Mesenchymal stem cell (in vitro differentiated cells and primary cell): ENCODE measurements around the gene PIR.

Source experiments
- DNase-seq: peaks from one replicate; pipeline ENCODE4 v3.0.0-alpha.2; 2013
- H2AFZ ChIP-seq: one replicate; pipeline ENCODE4 v1.6.1; 2013; ENCODE audit warnings: low read depth, mild to moderate bottlenecking, control low read depth, inconsistent platforms, low read length, moderate library complexity
- H2AK5ac ChIP-seq: 2 replicates; pipeline ENCODE4 v1.6.1; 2013; ENCODE audit warnings: low read length, moderate library complexity, mild to moderate bottlenecking, inconsistent platforms; ENCODE audit not compliant: severe bottlenecking
- H2BK120ac ChIP-seq: one replicate; pipeline ENCODE4 v1.6.1; 2013; ENCODE audit warnings: low read depth, mild to moderate bottlenecking, inconsistent platforms, low read length, moderate library complexity
- H2BK12ac ChIP-seq, 2 experiments: one replicate each; pipeline ENCODE4 v1.6.1; 2013; ENCODE audit warnings: inconsistent platforms in 2 of 2, low read length in 2 of 2, mild to moderate bottlenecking in 2 of 2, moderate library complexity in 2 of 2, control low read depth in 1 of 2
- H2BK15ac ChIP-seq: one replicate; pipeline ENCODE4 v1.6.1; 2013; ENCODE audit warnings: mild to moderate bottlenecking, low read depth, inconsistent platforms; ENCODE audit not compliant: poor library complexity, severe bottlenecking
- H2BK5ac ChIP-seq: 2 replicates; pipeline ENCODE4 v1.6.1; 2013; ENCODE audit warnings: low read depth, mild to moderate bottlenecking, low read length, control low read depth, inconsistent platforms; ENCODE audit not compliant: poor library complexity, severe bottlenecking
- H3K14ac ChIP-seq, 2 experiments: one replicate each; pipeline ENCODE4 v1.6.1; 2013; ENCODE audit warnings: inconsistent platforms in 2 of 2, low read length in 2 of 2, control low read depth in 1 of 2, mild to moderate bottlenecking in 1 of 2, moderate library complexity in 1 of 2
- H3K18ac ChIP-seq, 2 experiments: one replicate each; pipeline ENCODE4 v1.6.1; 2013; ENCODE audit warnings: inconsistent platforms in 2 of 2, low read length in 2 of 2, control low read depth in 1 of 2, low read depth in 1 of 2, mild to moderate bottlenecking in 1 of 2
- H3K23ac ChIP-seq, 2 experiments: one replicate each; pipeline ENCODE4 v1.6.1; 2013; ENCODE audit warnings: inconsistent platforms in 2 of 2, low read length in 2 of 2, mild to moderate bottlenecking in 2 of 2, moderate library complexity in 2 of 2, control low read depth in 1 of 2
- H3K27ac ChIP-seq: 2 replicates; pipeline ENCODE4 v1.5.1; 2013; ENCODE audit warnings: mild to moderate bottlenecking, moderate library complexity, low read length, control low read depth, inconsistent platforms; ENCODE audit not compliant: poor library complexity, severe bottlenecking
- H3K27me3 ChIP-seq, 2 experiments: 2 replicates each; pipeline versions ENCODE4 v1.6.1 to v1.7.0; 2013; ENCODE audit warnings: low read length in 2 of 2, mild to moderate bottlenecking in 2 of 2, moderate library complexity in 2 of 2, control low read depth in 1 of 2, inconsistent platforms in 1 of 2; ENCODE audit not compliant: control insufficient read depth in 1 of 2, insufficient read depth in 1 of 2
- H3K36me3 ChIP-seq, 2 experiments: 2 replicates each; pipeline versions ENCODE4 v1.6.1 to v1.7.0; 2013; ENCODE audit warnings: low read length in 2 of 2, control low read depth in 1 of 2, inconsistent platforms in 1 of 2, low read depth in 1 of 2, mild to moderate bottlenecking in 1 of 2; ENCODE audit not compliant: insufficient read depth in 2 of 2, control insufficient read depth in 1 of 2
- H3K4ac ChIP-seq, 2 experiments: one replicate each; pipeline ENCODE4 v1.6.1; 2013; ENCODE audit warnings: inconsistent platforms in 2 of 2, low read length in 2 of 2, mild to moderate bottlenecking in 2 of 2, moderate library complexity in 2 of 2, control low read depth in 1 of 2, low read depth in 1 of 2
- H3K4me1 ChIP-seq: 2 replicates; pipeline ENCODE4 v1.6.1; 2013; ENCODE audit warnings: low read depth, low read length, control low read depth; ENCODE audit not compliant: control insufficient read depth, insufficient read depth
- H3K4me2 ChIP-seq: 2 replicates; pipeline ENCODE4 v1.6.1; 2013; ENCODE audit warnings: low read length, mild to moderate bottlenecking, inconsistent platforms; ENCODE audit not compliant: poor library complexity, severe bottlenecking
- H3K4me3 ChIP-seq, 2 experiments: 2 replicates each; pipeline versions ENCODE4 v1.5.1 to v1.7.0; 2013; ENCODE audit warnings: low read length in 2 of 2, mild to moderate bottlenecking in 2 of 2, control low read depth in 1 of 2, low read depth in 1 of 2; ENCODE audit not compliant: insufficient read depth in 1 of 2
- H3K79me1 ChIP-seq: replicated peaks from 2 replicates; pipeline ENCODE4 v1.6.1; 2013; ENCODE audit warnings: mild to moderate bottlenecking, control low read depth, low read length, inconsistent platforms; ENCODE audit not compliant: poor library complexity, severe bottlenecking
- H3K9ac ChIP-seq: 2 replicates; pipeline ENCODE4 v1.7.0; 2013; ENCODE audit warnings: mild to moderate bottlenecking, low read length, moderate library complexity
- H3K9me3 ChIP-seq: 2 replicates; pipeline ENCODE4 v1.7.0; 2013; ENCODE audit warnings: mild to moderate bottlenecking, low read length; ENCODE audit not compliant: control insufficient read depth
- H4K8ac ChIP-seq: one replicate; pipeline ENCODE4 v1.6.1; 2013; ENCODE audit warnings: inconsistent platforms, mild to moderate bottlenecking, low read length, moderate library complexity
- H4K91ac ChIP-seq: one replicate; pipeline ENCODE4 v1.6.1; 2013; ENCODE audit warnings: mild to moderate bottlenecking, low read length, inconsistent platforms
- WGBS: methylation state at CpG from one replicate; pipeline ENCODE4 v1.1.7; 2013; ENCODE audit warnings: mixed read lengths; 5-methylcytosine and 5-hydroxymethylcytosine counted together

PIR gene

GRCh38 chrX:15496824-15497223 is 3.7 kb upstream of the PIR start:
- no peak overlapping the region for H2BK12ac ChIP-seq
- WGBS: 17% methylated on average over 1 of the region's 4 CpGs
- H2BK15ac ChIP-seq: no peak overlapping the region
- peaks cover 0 to 28% of the 10 kb centered on the region in 2 experiments for H3K27me3 ChIP-seq
- no peaks in the 10 kb centered on the region for H3K9me3 ChIP-seq
- DNase-seq: no peak
- H3K4ac ChIP-seq: no peak overlapping the region
- no peak overlapping the region for H3K14ac ChIP-seq
- H4K91ac ChIP-seq: no peak overlapping the region
- H3K4me3 ChIP-seq: no peak overlapping the region
- H2BK5ac ChIP-seq: no peak overlapping the region
- H3K4me2 ChIP-seq: no peak overlapping the region
- H3K27ac ChIP-seq: no peak overlapping the region
- no peak overlapping the region for H3K23ac ChIP-seq
- no peak overlapping the region for H2AK5ac ChIP-seq
- no peak overlapping the region for H3K18ac ChIP-seq
- H2AFZ ChIP-seq: no peak overlapping the region
- no peaks in the 10 kb centered on the region for H3K4me1 ChIP-seq
- no peak overlapping the region for H3K9ac ChIP-seq
- H3K36me3 ChIP-seq: no peaks in the 10 kb centered on the region
- H4K8ac ChIP-seq: no peak overlapping the region
- no peak overlapping the region for H2BK120ac ChIP-seq
- H3K79me1 ChIP-seq: no peaks in the 10 kb centered on the region

- Histone ChIP-seq H3K27ac (no peak overlapping the region), H3K4me1 (no peaks in the 10 kb centered on the region), H4K91ac (no peak overlapping the region), H2AFZ (no peak overlapping the region), H2BK12ac (no peak overlapping the region), H3K23ac (no peak overlapping the region), H4K8ac (no peak overlapping the region), H3K4ac (no peak overlapping the region), H3K9ac (no peak overlapping the region), H3K27me3 (peaks cover 0 to 18% of the 10 kb centered on the region in 2 experiments), H3K4me2 (no peak overlapping the region), H3K79me1 (no peaks in the 10 kb centered on the region), H3K9me3 (no peaks in the 10 kb centered on the region), H3K18ac (no peak overlapping the region), H3K4me3 (no peak overlapping the region), H2AK5ac (no peak overlapping the region), H2BK5ac (no peak overlapping the region), H2BK120ac (no peak overlapping the region), H3K14ac (no peak overlapping the region), H2BK15ac (no peak overlapping the region), H3K36me3 (no peaks in the 10 kb centered on the region)
- DNase-seq: no peak
- WGBS: 91% methylated on average over 4 of the region's 4 CpGs
Measured at GRCh38 chrX:15495801-15496200, 2.7 kb upstream of the PIR start.

- Histone ChIP-seq H3K4me2 (peak overlapping the region; percentile 80), H2BK15ac (no peak overlapping the region), H2BK5ac (no peak overlapping the region), H4K91ac (no peak overlapping the region), H4K8ac (no peak overlapping the region), H3K4me3 (peak overlapping the region in 1 of 2 experiments; percentile 79), H2BK12ac (no peak overlapping the region), H3K4ac (peak overlapping the region in 1 of 2 experiments; percentile 15), H2AFZ (no peak overlapping the region), H3K23ac (no peak overlapping the region), H3K27me3 (peaks cover 0 to 10% of the 10 kb centered on the region in 2 experiments), H3K14ac (no peak overlapping the region), H3K36me3 (no peaks in the 10 kb centered on the region), H3K4me1 (no peaks in the 10 kb centered on the region), H2AK5ac (no peak overlapping the region), H3K79me1 (no peaks in the 10 kb centered on the region), H3K18ac (peak overlapping the region in 1 of 2 experiments; percentile 12), H3K9me3 (no peaks in the 10 kb centered on the region), H3K27ac (no peak overlapping the region), H2BK120ac (no peak overlapping the region), H3K9ac (peak overlapping the region; percentile 84)
- DNase-seq: no peak
- no CpG with 5 or more reads among the region's 5 CpGs for WGBS
Measured at GRCh38 chrX:15492469-15492868, 664 bp downstream of the PIR start.

- Histone ChIP-seq H3K27me3 (no peaks in the 10 kb centered on the region), H3K4me3 (no peak overlapping the region), H3K23ac (no peak overlapping the region), H2BK120ac (no peak overlapping the region), H4K8ac (no peak overlapping the region), H4K91ac (no peak overlapping the region), H3K9me3 (no peaks in the 10 kb centered on the region), H2AFZ (no peak overlapping the region), H3K14ac (no peak overlapping the region), H2BK12ac (no peak overlapping the region), H2AK5ac (no peak overlapping the region), H3K36me3 (no peaks in the 10 kb centered on the region), H3K4me1 (no peaks in the 10 kb centered on the region), H3K79me1 (no peaks in the 10 kb centered on the region), H3K9ac (no peak overlapping the region), H3K18ac (no peak overlapping the region), H2BK15ac (no peak overlapping the region), H3K4ac (no peak overlapping the region), H2BK5ac (no peak overlapping the region), H3K4me2 (no peak overlapping the region), H3K27ac (no peak overlapping the region)
- DNase-seq: no peak
- 100% methylated on average over 1 of the region's 2 CpGs for WGBS
Measured at GRCh38 chrX:15483891-15484290, 9.2 kb downstream of the PIR start.
